ENCODE results near the gene GULP1.

Gene GULP1

GRCh38 chr2:188322569-188323551, 31.2 kb downstream of the GULP1 start:
- no peak for DNase-seq

GRCh38 chr2:188324067-188324466, 32.4 kb downstream of the GULP1 start:
- no peak for DNase-seq

GRCh38 chr2:188326290-188326668, 34.6 kb downstream of the GULP1 start:
- no peak for DNase-seq

DNA sequence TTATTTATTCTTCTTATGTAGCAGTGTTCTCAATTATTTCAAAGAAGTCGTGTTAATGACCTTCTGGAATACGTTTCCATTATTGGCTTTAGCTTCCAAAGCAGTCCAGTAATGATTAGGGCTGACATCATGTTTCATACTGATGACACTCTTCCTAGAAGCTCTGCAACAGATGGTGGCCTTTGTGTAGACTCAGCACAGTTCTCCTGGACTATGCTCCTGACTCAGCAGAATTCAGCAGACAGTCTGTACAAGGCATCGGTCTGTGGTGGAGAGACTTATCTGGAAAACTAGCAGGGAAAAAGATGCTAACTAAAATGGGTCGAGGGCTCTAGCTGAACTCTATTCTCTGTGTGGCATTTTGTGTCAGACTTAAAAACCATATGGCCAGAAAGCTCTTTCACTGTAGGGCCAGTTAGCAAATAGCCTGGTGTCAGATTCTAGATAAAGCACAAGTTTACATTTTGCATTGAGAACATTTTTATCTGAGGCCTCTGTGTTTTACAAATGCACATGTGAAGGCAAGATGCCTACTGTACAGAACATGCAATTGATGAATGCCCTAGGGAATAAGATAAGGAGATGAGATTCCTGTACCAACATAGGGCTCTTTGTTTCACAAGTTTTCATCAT, 35.1 kb downstream of the GULP1 start:
- no peak for DNase-seq

DNA sequence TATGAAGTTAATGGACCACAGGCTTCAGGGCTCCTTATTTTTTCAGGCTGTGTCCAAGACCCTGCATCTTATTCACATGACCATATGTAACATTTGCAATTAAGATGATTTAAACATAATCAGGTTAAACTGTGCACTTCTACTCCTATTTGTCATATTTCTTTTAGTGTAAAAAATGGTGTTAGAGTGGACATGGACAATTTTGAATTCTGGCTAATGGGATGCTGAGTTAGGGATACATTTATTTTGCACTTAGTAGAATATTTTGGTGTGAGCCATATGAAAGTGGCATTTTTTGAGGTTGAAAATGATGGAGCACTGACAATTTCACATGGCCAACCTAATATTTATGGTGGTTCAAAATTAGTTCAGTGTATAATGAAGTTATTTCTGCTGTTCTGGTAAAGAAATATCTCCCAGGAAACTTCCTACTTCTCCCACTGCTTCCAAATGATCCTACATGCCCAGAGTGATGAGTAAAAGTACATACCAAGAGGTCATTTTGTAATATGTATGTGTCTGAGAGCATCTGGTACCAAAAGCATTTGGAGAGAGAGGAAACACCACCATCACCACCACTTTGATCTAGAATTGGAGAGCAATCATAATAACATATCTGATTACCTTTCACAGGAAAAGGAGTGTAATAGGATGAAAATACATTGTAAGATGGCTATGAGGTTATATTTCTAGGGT, 36.0 kb downstream of the GULP1 start:
- DNase-seq: no peak

DNA sequence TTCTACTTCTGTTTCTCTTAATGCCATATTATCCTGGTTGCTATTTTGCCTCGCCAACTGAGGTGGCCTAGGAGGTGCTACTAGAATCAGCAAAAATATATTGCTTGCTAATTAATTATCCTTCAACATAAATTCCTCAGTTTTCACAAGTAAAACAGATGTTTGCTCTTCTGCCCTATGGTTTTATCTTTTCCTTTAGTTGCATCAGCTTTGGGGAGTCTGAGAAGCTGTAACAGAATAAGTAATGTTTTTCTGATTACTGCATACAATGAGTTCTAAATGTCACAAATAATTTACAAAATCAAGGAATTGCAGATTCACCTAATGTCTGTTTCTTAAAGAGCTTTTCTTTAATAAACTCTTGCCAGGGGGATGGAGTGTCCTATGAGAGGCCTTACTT, 36.7 kb downstream of the GULP1 start:
- no peak for DNase-seq

- no peak for DNase-seq
These were observed 38.8 kb downstream of the GULP1 start for GRCh38 chr2:188330316-188331053.

DNA sequence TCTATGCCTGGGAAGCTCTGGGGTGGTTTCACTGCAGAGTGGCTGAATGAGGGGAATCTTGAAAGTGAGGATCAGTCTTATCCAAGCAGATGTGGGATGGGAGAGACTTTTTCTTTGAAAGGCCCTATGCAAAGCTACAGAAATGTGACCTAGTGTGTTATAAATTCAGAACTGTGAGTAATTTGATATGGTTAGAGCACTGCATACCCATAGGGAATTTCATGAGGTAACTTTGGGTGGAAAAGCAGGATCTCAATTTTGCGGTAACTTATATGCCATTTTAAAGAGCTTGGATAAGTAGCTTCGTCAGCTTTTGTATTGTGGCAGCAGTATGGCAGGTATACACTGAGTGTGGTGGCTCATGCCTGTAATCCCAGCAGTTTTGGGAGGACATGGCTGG, 40.9 kb downstream of the GULP1 start:
- no peak for DNase-seq

GRCh38 chr2:188333751-188334524, 42.3 kb downstream of the GULP1 start:
- peak in 7 of 58 donors; percentile 1 to 20 (median 3) for DNase-seq

DNA sequence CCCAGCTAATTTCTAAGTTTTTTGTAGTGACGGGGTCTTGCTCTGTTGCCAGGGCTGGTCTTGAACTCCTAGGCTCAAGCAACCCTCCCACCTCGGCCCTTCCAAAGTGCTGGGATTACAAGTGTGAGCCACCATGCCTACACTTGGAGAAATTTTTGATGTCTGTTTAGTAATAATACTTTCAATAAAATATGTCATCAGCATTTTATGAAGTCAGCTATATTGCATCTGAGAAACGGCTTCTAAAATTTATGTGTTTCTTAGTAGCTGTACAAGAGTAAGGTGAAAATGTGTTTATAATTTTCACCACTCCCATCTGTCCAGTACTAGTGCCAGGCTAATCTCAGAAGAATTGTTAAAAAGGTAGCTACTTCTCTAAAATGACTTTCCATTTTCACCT, 46.8 kb downstream of the GULP1 start:
- no peak for DNase-seq

GRCh38 chr2:188340257-188340656, 48.6 kb downstream of the GULP1 start:
- DNase-seq: no peak

DNA sequence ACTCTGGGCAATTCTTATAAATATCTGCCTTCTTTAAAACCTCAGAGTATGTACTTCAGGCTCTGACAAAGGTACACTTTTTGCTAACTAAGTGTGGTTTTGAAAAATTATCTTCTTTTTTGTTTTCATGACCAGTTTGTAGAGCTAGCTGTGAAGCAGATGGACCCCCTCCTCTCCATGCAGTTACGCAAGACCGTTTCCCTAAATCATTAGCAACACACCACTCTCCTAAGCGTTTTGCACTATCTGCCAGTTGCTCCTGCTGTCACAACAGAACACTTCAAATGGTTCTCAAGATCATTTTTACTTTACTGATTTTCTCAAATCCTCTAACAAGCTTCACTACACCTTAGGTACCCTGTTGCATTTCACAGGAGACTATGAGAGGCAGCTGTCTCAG, 53.3 kb downstream of the GULP1 start:
- no peak for DNase-seq

GRCh38 chr2:188345426-188345825, 53.8 kb downstream of the GULP1 start:
- no peak for DNase-seq

GRCh38 chr2:188345831-188346458, 54.3 kb downstream of the GULP1 start:
- DNase-seq: no peak

GRCh38 chr2:188349019-188349418, 57.3 kb downstream of the GULP1 start:
- no peak for DNase-seq

DNA sequence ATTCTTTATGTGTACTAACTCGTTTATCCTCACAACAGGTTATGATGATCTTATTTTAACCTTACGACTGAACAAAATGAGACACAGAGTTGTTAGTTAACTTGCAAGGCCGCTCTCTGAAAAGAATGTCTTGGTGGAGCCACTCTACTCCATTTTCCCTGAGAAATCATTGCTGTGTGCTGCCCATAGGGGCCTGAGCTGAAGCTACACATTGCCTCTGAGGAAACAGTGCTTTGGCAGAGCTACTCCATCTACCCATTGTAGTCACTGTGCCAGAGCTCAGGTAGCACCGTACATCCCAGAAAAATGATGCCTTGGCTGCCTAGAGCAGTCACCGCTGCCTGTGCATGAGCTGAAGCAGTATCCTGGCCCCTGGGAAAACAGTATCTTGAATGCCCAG, 61.6 kb downstream of the GULP1 start:
- no peak for DNase-seq

- DNase-seq: no peak
These were observed 69.0 kb downstream of the GULP1 start for GRCh38 chr2:188360485-188361263.

- no peak for DNase-seq
These were observed 72.5 kb downstream of the GULP1 start for GRCh38 chr2:188364033-188364630.

Measured in anterior cingulate cortex (tissue), 58 donors.